Measurements from ENCODE around the gene RSPO1.

- TF ChIP-seq CTCF (optimal IDR thresholded peaks at IDR 0.05 in 1 of 3, IDR thresholded peaks at IDR 0.05 in 1 of 3, conservative IDR thresholded peaks at IDR 0.05 in 1 of 3; ENCODE audit: extremely low read depth in 1 of 3, insufficient read depth in 2 of 3, low read length in 3 of 3) (no peak), EZH2 (IDR thresholded peaks at IDR 0.05; ENCODE audit: low read length) (no peak)
These were observed 71.7 kb downstream of the RSPO1 start for GRCh38 chr1:37562984-37563383.

All from keratinocyte (primary cell).